CD4-positive, alpha-beta T cell (primary cell): Measurements from ENCODE around the gene SH3BP2. TPM values are rescaled to one million over a fixed set of nuclear protein-coding genes. Genes with fewer than 3 reads are reported as not detected.

ENCODE experiments used
- ATAC-seq: fragments of 200-7000 bp; cut with Tn5 transposase; one replicate; pipeline ENCODE4 v1.10.0; 2022; ENCODE audit warnings: mild to moderate bottlenecking; ENCODE audit not compliant: poor library complexity
- CTCF ChIA-PET: fragments of 350-600 bp; sonication (Branson Sonifier 250); formaldehyde crosslinking; loops from one replicate; lab custom pipeline; 2021; ENCODE audit warnings: antibody characterized with exemption, inconsistent platforms; lab: Charles Lee
- POLR2A ChIA-PET: fragments of 350-600 bp; sonication (Branson Sonifier 250); formaldehyde crosslinking; loops from one replicate; lab custom pipeline; 2021; ENCODE audit warnings: antibody characterized with exemption, inconsistent platforms; lab: Charles Lee
- DNase-seq, 14 experiments: peaks; one replicate each; pipeline ENCODE4 v3.0.0-alpha.2; 2013 to 2020; ENCODE audit warnings: mixed read lengths in 2 of 14
- H3K27ac ChIP-seq, 2 donors: one replicate each; pipeline versions ENCODE4 v1.5.1 to v1.7.0; 2013; ENCODE audit warnings: low read length in 2 of 2, low read depth in 1 of 2, mild to moderate bottlenecking in 1 of 2
- H3K27me3 ChIP-seq, 2 experiments: 1 replicate in 1 of 2; 2 replicates in 1 of 2; pipeline versions ENCODE4 v1.6.1 to v1.7.0; 2013; ENCODE audit warnings: low read length in 2 of 2, control low read depth in 1 of 2, mild to moderate bottlenecking in 1 of 2, moderate library complexity in 1 of 2; ENCODE audit not compliant: insufficient read depth in 2 of 2, control insufficient read depth in 1 of 2
- H3K36me3 ChIP-seq: one replicate; pipeline ENCODE4 v1.6.1; 2013; ENCODE audit warnings: low read length, control low read depth; ENCODE audit not compliant: insufficient read depth
- H3K4me1 ChIP-seq: one replicate; pipeline ENCODE4 v1.6.1; 2013; ENCODE audit warnings: low read length, control low read depth; ENCODE audit not compliant: insufficient read depth
- H3K4me3 ChIP-seq: one replicate; pipeline ENCODE4 v1.5.1; 2013; ENCODE audit warnings: mild to moderate bottlenecking, low read length, moderate library complexity
- H3K9me3 ChIP-seq, 2 experiments: 1 replicate in 1 of 2; 2 replicates in 1 of 2; pipeline versions ENCODE4 v1.6.1 to v1.7.0; 2013; ENCODE audit warnings: low read length in 2 of 2, mild to moderate bottlenecking in 2 of 2, control low read depth in 1 of 2, moderate library complexity in 1 of 2; ENCODE audit not compliant: control insufficient read depth in 1 of 2, insufficient read depth in 1 of 2
- H3K27ac Mint-ChIP-seq: one replicate; pipeline ENCODE4 v1.8.0; 2020; ENCODE audit warnings: mixed read lengths
- H3K27me3 Mint-ChIP-seq: one replicate; pipeline ENCODE4 v1.8.0; 2021; ENCODE audit warnings: mixed read lengths
- H3K36me3 Mint-ChIP-seq: one replicate; pipeline ENCODE4 v1.8.0; 2021; ENCODE audit warnings: low read depth, mixed read lengths
- H3K4me1 Mint-ChIP-seq: one replicate; pipeline ENCODE4 v1.8.0; 2021; ENCODE audit warnings: low read depth, mixed read lengths
- H3K4me3 Mint-ChIP-seq: one replicate; pipeline ENCODE4 v1.8.0; 2020; ENCODE audit warnings: mild to moderate bottlenecking, mixed read lengths
- H3K9me3 Mint-ChIP-seq: one replicate; pipeline ENCODE4 v1.8.0; 2020; ENCODE audit warnings: mixed read lengths
- intact Hi-C, 2 experiments: fragments of 100-400 bp; cut with DNase I in 1 of 2; cut with micrococcal nuclease in 1 of 2; formaldehyde crosslinking; loops; one replicate each; pipeline versions ENCODE4 v1.15.1 to v1.9.0; 2023 to 2025; cut with DNase I, micrococcal nuclease
- total RNA-seq, 174 experiments: library from RNA in 2 of 174; stranded (reverse) in 2 of 174; gene quantifications; one replicate each; pipeline ENCODE4 v1.2.3 and lab custom pipeline; 2021 to 2026
- TF ChIP-seq, protein P1 (sequence below): fragments of 200-600 bp; IDR thresholded peaks from one replicate; pipeline ENCODE4 v1.8.0; 2022; ENCODE audit warnings: antibody characterized with exemption, mild to moderate bottlenecking

SH3BP2 gene
- total RNA-seq, 2 experiments from 2014 or later: 30.1 to 30.5 TPM

DNA sequence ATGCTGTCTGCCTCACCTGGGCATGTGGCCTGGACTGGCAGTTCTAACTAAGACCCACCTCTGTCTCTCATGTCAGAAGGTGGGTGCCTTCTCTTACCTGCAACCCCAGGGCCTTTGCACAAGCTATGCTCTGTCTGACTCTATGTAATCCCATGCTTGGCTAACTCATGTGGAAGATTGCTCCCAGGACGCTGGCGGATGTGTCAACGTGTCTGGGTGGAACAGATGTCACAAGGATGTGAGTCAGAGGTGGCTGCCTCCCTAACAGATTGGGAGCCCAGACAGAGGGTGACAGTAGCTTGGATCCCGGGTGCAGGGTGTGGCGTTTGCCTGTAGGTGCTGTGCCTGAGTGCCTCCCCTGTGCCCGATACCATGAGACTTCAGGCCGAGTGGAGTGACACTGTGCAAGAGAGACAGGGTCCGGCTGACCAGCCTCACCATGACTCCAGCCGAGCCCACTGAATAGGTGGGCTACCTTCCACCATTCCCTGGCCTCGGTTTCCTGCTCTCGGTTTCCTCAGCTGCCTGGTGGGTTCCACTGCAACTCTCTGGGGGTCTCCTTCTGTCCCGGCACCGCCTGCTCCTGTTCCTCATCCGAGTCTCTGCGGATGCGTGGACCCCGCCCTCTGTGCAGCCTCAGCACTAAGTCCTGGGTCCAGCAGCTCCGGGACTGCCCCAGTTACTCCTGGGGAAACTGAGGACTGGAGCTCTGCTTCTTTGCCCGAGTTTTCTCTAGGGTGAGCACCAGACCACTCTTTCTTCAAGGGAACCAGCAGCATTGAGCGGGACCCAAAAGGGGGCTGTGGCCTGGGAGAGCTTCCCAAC is 11.0 kb downstream of the SH3BP2 start:
- DNase-seq (peak in 3 of 14 experiments; percentile 1 to 78 (median 67)), ATAC-seq (no peak)
- Histone ChIP-seq H3K27me3 (no peaks in the 10 kb centered on the region), H3K4me1 (peaks cover 65% of the 10 kb centered on the region), H3K36me3 (no peaks in the 10 kb centered on the region), H3K9me3 (no peaks in the 10 kb centered on the region), H3K27ac (no peak overlapping the region), H3K4me3 (no peak overlapping the region)
- ChIA-PET POLR2A (interaction anchor here (0.9 to 1.7 kb wide), 2 partner anchors 8 to 16 kb away, joined by 3 to 5 read pairs; no protein-coding TSS in a partner anchor), CTCF (no interaction called here)
- TF ChIP-seq, protein P1, sequence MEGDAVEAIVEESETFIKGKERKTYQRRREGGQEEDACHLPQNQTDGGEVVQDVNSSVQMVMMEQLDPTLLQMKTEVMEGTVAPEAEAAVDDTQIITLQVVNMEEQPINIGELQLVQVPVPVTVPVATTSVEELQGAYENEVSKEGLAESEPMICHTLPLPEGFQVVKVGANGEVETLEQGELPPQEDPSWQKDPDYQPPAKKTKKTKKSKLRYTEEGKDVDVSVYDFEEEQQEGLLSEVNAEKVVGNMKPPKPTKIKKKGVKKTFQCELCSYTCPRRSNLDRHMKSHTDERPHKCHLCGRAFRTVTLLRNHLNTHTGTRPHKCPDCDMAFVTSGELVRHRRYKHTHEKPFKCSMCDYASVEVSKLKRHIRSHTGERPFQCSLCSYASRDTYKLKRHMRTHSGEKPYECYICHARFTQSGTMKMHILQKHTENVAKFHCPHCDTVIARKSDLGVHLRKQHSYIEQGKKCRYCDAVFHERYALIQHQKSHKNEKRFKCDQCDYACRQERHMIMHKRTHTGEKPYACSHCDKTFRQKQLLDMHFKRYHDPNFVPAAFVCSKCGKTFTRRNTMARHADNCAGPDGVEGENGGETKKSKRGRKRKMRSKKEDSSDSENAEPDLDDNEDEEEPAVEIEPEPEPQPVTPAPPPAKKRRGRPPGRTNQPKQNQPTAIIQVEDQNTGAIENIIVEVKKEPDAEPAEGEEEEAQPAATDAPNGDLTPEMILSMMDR: no peak
- no peak overlapping the region for H3K4me3 Mint-ChIP-seq
- no peaks in the 10 kb centered on the region for H3K9me3 Mint-ChIP-seq
- no peaks in the 10 kb centered on the region for H3K27me3 Mint-ChIP-seq
- peaks cover 18% of the 10 kb centered on the region for H3K4me1 Mint-ChIP-seq
- intact Hi-C loops: no loop called here
- H3K27ac Mint-ChIP-seq: no peak overlapping the region
- no peaks in the 10 kb centered on the region for H3K36me3 Mint-ChIP-seq

DNA sequence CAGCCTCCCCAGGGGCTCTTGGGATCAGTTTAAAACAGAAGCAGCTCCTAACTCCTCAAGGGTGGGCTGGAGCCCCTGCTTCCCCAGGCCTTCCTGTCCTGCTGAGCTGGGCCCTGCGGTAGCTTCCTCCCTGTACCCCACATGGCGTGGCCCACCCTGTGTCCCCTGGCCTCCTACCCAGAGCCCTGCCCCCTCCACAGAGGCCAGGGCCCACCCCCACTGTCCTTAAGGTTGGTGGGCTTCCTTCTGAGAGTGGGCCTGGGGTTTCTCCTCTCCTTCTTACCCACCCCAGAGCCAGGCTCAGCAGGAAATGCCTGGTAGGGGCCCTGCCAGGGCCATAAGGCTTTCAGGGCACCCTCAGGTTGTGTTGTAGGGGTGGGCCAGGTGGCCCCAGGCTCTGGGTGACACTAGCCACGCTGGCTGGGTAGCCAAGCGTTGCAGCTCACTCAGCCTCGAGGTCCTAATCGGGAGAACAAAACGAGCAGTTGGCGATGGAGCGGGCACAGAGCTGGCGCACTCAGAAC is 11.6 kb downstream of the SH3BP2 start:
- POLR2A ChIA-PET: interaction anchor here (1.7 kb wide), 1 partner anchor 17 kb away, joined by 5 read pairs; no protein-coding TSS in a partner anchor
- TF ChIP-seq, protein P1: no peak
- no peaks in the 10 kb centered on the region for H3K9me3 Mint-ChIP-seq
- H3K4me1 ChIP-seq: peaks cover 61% of the 10 kb centered on the region
- no peaks in the 10 kb centered on the region for H3K27me3 ChIP-seq
- DNase-seq (no peak), ATAC-seq (no peak)
- no peaks in the 10 kb centered on the region for H3K36me3 ChIP-seq
- no peaks in the 10 kb centered on the region for H3K9me3 ChIP-seq
- no peaks in the 10 kb centered on the region for H3K27me3 Mint-ChIP-seq
- H3K4me3 Mint-ChIP-seq: no peak overlapping the region
- no peak overlapping the region for H3K27ac ChIP-seq
- H3K4me1 Mint-ChIP-seq: peaks cover 11% of the 10 kb centered on the region
- no peak overlapping the region for H3K27ac Mint-ChIP-seq
- no peaks in the 10 kb centered on the region for H3K36me3 Mint-ChIP-seq
- no peak overlapping the region for H3K4me3 ChIP-seq
- intact Hi-C loops: no loop called here
- CTCF ChIA-PET: no interaction called here

DNA sequence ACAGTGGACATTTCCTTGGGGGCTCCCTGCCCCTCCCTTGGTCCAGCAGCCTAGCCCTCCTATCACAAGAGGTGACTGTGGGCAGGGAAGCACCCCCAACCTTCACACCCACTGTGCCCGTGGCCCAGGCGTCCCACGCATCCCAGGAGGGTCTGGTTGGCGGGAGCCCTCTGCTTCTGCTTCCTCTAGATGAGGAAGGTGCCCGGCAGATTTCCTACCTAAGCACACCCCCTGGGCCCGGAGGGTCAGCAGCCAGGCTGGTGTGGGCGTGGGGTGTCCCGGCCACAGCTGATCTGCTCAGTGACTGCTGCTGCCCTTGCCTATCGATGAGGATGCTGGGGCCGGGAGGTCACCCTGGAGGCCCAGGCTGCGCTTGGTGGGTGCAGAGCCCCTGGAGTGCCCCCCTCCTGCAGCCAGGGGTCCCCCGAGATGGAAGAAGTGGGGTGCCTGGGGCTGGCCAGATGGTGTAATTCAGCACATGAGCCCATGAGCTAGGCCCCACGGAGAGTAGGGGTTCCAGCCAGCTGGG is 12.2 kb downstream of the SH3BP2 start:
- H3K27me3 ChIP-seq: no peaks in the 10 kb centered on the region
- no peak overlapping the region for H3K27ac ChIP-seq
- H3K4me1 ChIP-seq: peaks cover 57% of the 10 kb centered on the region
- CTCF ChIA-PET: no interaction called here
- POLR2A ChIA-PET: no interaction called here
- Mint-ChIP-seq H3K4me3 (no peak overlapping the region), H3K4me1 (peaks cover 10% of the 10 kb centered on the region), H3K27me3 (no peaks in the 10 kb centered on the region), H3K36me3 (no peaks in the 10 kb centered on the region), H3K9me3 (no peaks in the 10 kb centered on the region), H3K27ac (no peak overlapping the region)
- no peaks in the 10 kb centered on the region for H3K9me3 ChIP-seq
- no peak overlapping the region for H3K4me3 ChIP-seq
- TF ChIP-seq, protein P1: no peak
- DNase-seq: no peak
- intact Hi-C loops: loop anchor here in 1 of 2 experiments (5.0 kb wide), 1 partner anchor 33 kb away; no protein-coding TSS in a partner anchor
- no peaks in the 10 kb centered on the region for H3K36me3 ChIP-seq
- no peak for ATAC-seq
